SU-DHL-6 (cell line): ENCODE measurements around the gene HPRT1.
"Not testable (repeated sequence)": the region's sequence is repeated elsewhere in the genome, so short reads cannot be mapped to it uniquely, and the experiment has no call there.

ENCODE experiments used
- CTCF ChIP-seq: fragments of 200-600 bp; sonication (generic); IDR thresholded peaks from one replicate; pipeline ENCODE4 v1.5.1; 2017; ENCODE audit warnings: antibody characterized with exemption, mild to moderate bottlenecking, low read length, moderate library complexity; ENCODE audit not compliant: insufficient read depth, poor library complexity, severe bottlenecking
- EZH2phosphoT487 ChIP-seq: fragments of 200-600 bp; sonication (generic), shearing (Covaris generic); conservative IDR thresholded peaks from 2 replicates; pipeline ENCODE4 v1.6.1; 2018; ENCODE audit warnings: mild to moderate bottlenecking, antibody characterized with exemption, low read length, moderate library complexity, mixed read lengths

GRCh38 chrX:134464453-134464852, 4.5 kb downstream of the HPRT1 start:
- not testable (repeated sequence) for TF ChIP-seq CTCF, EZH2phosphoT487
